ENCODE results near the gene PRTG.

Gene PRTG

DNA sequence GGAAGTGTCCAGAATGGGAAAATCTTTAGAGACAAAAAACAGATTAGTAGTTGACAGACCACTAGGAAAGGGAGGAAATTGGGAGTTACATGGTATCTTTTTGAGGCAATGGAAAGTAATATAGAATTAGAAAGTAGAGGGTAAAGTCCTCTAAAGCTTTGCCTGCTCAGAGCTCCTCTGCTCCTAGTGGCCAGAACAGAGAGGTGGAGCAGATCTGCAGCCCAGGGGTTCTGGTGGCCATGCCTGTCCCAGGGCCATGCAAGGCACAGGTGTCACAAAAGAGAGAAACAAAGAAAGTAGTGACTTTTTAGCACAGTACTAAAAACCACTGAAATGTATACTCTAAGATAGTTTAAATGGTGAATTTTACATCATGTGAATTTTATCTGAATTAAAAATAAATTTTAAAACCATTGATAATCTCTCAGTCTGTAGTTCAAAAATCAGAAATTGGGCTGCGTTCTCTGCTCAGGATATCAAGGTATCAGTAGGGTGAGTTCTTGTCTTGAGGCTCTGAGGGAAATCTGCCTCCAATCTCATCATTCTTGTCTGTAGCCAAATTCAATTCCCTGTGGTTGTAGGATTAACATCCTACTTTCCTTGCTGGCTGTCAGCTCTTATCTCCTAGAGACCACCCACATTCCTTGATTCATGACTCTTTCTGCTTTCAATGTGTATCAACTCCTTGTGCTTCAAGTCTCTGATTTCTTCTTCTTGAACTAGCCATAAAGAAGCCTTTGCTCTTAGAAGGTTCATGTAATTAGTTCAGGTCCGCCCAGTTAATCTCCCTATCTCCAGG lies 178.4 kb downstream of the PRTG start:
- no peak for DNase-seq (ENCODE audit: low read depth in 2 of 2)

DNA sequence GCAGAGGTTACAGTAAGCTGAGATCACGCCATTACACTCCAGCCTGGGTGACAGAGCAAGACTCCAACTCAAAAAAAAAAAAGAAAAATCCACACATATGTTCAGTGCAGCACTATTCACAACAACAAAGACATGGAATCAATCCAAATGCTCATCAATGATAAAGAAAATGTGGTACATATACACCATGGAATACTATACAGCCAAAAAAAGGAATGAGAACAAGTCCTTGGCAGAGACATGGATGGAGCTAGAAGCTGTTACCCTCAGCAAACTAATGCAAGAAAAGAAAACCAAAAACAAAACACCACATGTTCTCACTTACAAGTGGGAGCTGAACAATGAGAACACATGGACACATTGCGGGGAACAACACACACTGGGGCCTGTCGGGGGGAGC lies 180.4 kb downstream of the PRTG start:
- DNase-seq (ENCODE audit: low read depth in 2 of 2): no peak
